Activated naive CD4-positive, alpha-beta T cell treated with anti-CD3 and anti-CD28 coated beads, Interleukin-2, amount 50 U/mL, for 72 hours (primary cell): ENCODE measurements around the gene TIMM50. TPM values are rescaled to one million over a fixed set of nuclear protein-coding genes. Genes with fewer than 3 reads are reported as not detected.

Experiments used
- ATAC-seq, 2 donors: fragments of 150-1000 bp; cut with Tn5 transposase; 2 replicates each; pipeline ENCODE4 v1.10.0; 2021; ENCODE audit warnings: mild to moderate bottlenecking in 2 of 2, moderate library complexity in 2 of 2
- DNase-seq, 2 donors: peaks; one replicate each; pipeline ENCODE4 v3.0.0; 2021 to 2022; ENCODE audit warnings: low spot score in 2 of 2
- H3K27ac Mint-ChIP-seq, 2 donors: one replicate each; pipeline ENCODE4 v1.8.0; 2022; ENCODE audit warnings: mild to moderate bottlenecking in 2 of 2, mixed read lengths in 2 of 2
- H3K36me3 Mint-ChIP-seq, 2 donors: one replicate each; pipeline ENCODE4 v1.8.0; 2022; ENCODE audit warnings: mixed read lengths in 2 of 2
- H3K9me3 Mint-ChIP-seq, 2 donors: one replicate each; pipeline ENCODE4 v1.8.0; 2022; ENCODE audit warnings: mixed read lengths in 2 of 2
- total RNA-seq, 2 donors: library from RNA; stranded (reverse); gene quantifications; one replicate each; pipeline ENCODE4 v1.2.3, GENCODE V29; 2022

TIMM50 gene
- total RNA-seq, 2 donors from 2014 or later = 71.2 to 84.8 TPM

- peaks cover 13 to 14% of the 10 kb centered on the region in 2 donors for H3K36me3 Mint-ChIP-seq
- ATAC-seq (peak; percentile 30 to 50), DNase-seq (no peak)
- H3K27ac Mint-ChIP-seq = peak overlapping the region; percentile 92 to 95
- H3K9me3 Mint-ChIP-seq = no peaks in the 10 kb centered on the region
These were observed 58.5 kb downstream of the TIMM50 start for GRCh38 chr19:39539165-39539517.

- Mint-ChIP-seq H3K36me3 (peaks cover 13 to 14% of the 10 kb centered on the region in 2 donors), H3K27ac (peak within 1 kb of the TSS; percentile 95 to 97), H3K9me3 (no peaks in the 10 kb centered on the region)
- DNase-seq (peak; percentile 93 to 95), ATAC-seq (peak; percentile 79 to 89)
These were observed 59.1 kb downstream of the TIMM50 start, which contains the start of gene EID2 for GRCh38 chr19:39539518-39540332. Gene EID2 (minus strand): TSS chr19:39540161. CDS start chr19:39540079, 82 bp downstream.

- Mint-ChIP-seq H3K27ac (peak overlapping the region; percentile 95 to 97), H3K9me3 (no peaks in the 10 kb centered on the region)
These were observed 59.7 kb downstream of the TIMM50 start for GRCh38 chr19:39540333-39540673.

More at GRCh38 chr19:39540333-39540673, 59.7 kb downstream of the TIMM50 start:
- DNase-seq (no peak), ATAC-seq (no peak)
- peaks cover 13 to 14% of the 10 kb centered on the region in 2 donors for H3K36me3 Mint-ChIP-seq

Other genes with a start within 250 kb of the TIMM50 start
- under 1 TPM in 1 of 2 donors, not detected in 1; 0.60 TPM for gene IFNL3, start 235.8 kb upstream of the TIMM50 start, total RNA-seq
- gene IFNL4, start 232.0 kb upstream of the TIMM50 start, total RNA-seq = not detected
- gene IFNL2, start 212.4 kb upstream of the TIMM50 start, total RNA-seq = under 1 TPM in 1 of 2 donors, not detected in 1; 0.35 TPM
- gene IFNL1, start 184.4 kb upstream of the TIMM50 start, total RNA-seq = 1 to 10 TPM in 1 of 2 donors, not detected in 1; 1.8 TPM
- 10 to 100 TPM in 1 of 2 donors, 1 to 10 TPM in 1; 5.3 to 11.2 TPM for gene LRFN1, start 160.0 kb upstream of the TIMM50 start, total RNA-seq
- gene GMFG, start 144.8 kb upstream of the TIMM50 start, total RNA-seq = 100 to 1,000 TPM; 315 to 372 TPM
- gene SAMD4B, start 138.4 kb upstream of the TIMM50 start, total RNA-seq = 10 to 100 TPM; 42.1 to 56.1 TPM
- gene PAF1, start 89.7 kb upstream of the TIMM50 start, total RNA-seq = 10 to 100 TPM; 42.2 to 58.2 TPM
- gene MED29, start 89.5 kb upstream of the TIMM50 start, total RNA-seq = 10 to 100 TPM; 22.2 to 23.6 TPM
- 100 to 1,000 TPM in 1 of 2 donors, 10 to 100 TPM in 1; 59.7 to 183 TPM for gene ZFP36, start 74.0 kb upstream of the TIMM50 start, total RNA-seq
- gene PLEKHG2, start 68.2 kb upstream of the TIMM50 start, total RNA-seq = 10 to 100 TPM; 52.4 to 55.6 TPM
- gene RPS16, start 44.9 kb upstream of the TIMM50 start, total RNA-seq = 1,000 to 10,000 TPM; 3,128 to 3,624 TPM
- gene SUPT5H, start 35.3 kb upstream of the TIMM50 start, total RNA-seq = 100 to 1,000 TPM; 197 to 211 TPM
- gene DLL3, start 18.1 kb downstream of the TIMM50 start, total RNA-seq = under 1 TPM; 0.46 to 0.97 TPM
- not detected for gene SELENOV, start 34.3 kb downstream of the TIMM50 start, total RNA-seq
- gene EID2B, start 52.0 kb downstream of the TIMM50 start, total RNA-seq = 1 to 10 TPM; 3.0 to 4.6 TPM
- gene EID2, start 59.3 kb downstream of the TIMM50 start, total RNA-seq = 10 to 100 TPM; 11.4 to 12.7 TPM
- not detected for gene LGALS13, start 121.7 kb downstream of the TIMM50 start, total RNA-seq
- gene LGALS16, start 175.1 kb downstream of the TIMM50 start, total RNA-seq = not detected
- gene LGALS14, start 223.6 kb downstream of the TIMM50 start, total RNA-seq = 1 to 10 TPM; 3.3 to 5.1 TPM